Ramos (cell line): Measurements from ENCODE around the gene KIF22.

Source experiments
- in situ Hi-C: fragments of 300-500 bp; cut with MboI; formaldehyde crosslinking; loops from one replicate; pipeline ENCODE4 v1.14.3; 2022; ENCODE audit warnings: low sequenced_read_pairs; ENCODE audit not compliant: unreplicated experiment

The KIF22 gene

GRCh38 chr16:29811170-29811895 lies 20.8 kb downstream of the KIF22 start:
- in situ Hi-C loops = loop anchor here (25.0 kb wide), 1 partner anchor 576 kb away; the partner anchor contains the start of genes SEPTIN1 and ZNF48

DNA sequence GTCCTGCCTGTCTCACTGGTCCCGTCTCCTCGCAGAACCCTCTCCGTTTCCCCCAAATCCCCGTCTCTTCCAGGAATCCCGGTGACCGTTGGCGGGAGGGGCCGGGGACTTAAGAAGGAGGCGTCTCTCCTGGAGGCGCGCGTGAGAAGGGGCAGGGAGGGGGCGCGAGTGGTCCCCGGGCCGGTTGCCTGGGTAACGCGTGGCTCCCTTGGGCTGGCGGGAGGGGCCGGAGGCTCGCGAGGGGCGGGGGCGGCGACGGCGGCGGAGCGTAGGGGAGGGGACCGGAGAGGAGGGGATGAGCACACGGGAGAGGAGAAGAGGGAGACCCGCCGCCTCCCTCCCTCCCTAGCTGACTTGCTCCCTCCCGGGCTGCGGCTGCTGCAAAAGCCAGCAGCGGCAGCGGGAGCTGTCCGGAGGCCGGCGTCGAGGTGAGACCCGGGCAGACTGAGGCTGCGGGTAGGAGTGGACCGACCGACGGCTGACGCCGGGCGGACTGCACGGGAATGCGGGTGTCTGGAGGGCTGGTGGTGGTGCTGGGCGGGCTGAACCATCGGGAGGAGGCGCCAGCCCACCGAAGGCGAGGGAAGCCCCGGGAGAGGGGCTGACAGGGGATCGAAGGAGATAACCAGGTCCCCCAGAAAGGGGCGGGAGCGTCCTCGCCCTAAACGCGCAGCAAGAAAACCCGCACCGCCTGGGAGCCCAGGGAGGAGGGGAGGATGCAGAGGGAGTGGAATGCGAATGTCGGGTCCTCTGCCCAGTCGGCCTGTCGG lies 21.5 kb downstream of the KIF22 start, which contains the start of gene PRRT2:
Gene PRRT2, plus strand, starts transcription at position 298 of the 770 bp plus-strand sequence. CDS start 862 bp downstream, outside the sequence.
- in situ Hi-C loops = loop anchor here (25.0 kb wide), 1 partner anchor 575 kb away; the partner anchor contains the start of genes SEPTIN1 and ZNF48

DNA sequence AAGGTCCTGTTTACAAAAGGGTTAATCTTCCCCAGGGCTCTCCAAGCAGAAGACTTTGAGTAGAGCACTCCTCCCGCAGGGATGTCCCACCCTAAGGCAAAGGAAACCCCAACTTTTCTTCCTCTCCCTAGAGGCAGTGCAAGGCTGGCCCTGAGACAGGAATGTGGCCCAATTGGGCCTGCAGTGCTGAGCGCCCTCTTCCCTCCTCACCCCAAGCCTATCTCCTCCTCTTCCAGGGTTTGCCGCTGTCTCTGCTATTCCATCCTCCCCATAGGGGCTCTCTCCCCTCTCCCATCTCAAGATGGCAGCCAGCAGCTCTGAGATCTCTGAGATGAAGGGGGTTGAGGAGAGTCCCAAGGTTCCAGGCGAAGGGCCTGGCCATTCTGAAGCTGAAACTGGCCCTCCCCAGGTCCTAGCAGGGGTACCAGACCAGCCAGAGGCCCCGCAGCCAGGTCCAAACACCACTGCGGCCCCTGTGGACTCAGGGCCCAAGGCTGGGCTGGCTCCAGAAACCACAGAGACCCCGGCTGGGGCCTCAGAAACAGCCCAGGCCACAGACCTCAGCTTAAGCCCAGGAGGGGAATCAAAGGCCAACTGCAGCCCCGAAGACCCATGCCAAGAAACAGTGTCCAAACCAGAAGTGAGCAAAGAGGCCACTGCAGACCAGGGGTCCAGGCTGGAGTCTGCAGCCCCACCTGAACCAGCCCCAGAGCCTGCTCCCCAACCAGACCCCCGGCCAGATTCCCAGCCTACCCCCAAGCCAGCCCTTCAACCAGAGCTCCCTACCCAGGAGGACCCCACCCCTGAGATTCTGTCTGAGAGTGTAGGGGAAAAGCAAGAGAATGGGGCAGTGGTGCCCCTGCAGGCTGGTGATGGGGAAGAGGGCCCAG lies 22.4 kb downstream of the KIF22 start:
- in situ Hi-C loops = loop anchor here (25.0 kb wide), 1 partner anchor 574 kb away; the partner anchor contains the start of genes SEPTIN1 and ZNF48

DNA sequence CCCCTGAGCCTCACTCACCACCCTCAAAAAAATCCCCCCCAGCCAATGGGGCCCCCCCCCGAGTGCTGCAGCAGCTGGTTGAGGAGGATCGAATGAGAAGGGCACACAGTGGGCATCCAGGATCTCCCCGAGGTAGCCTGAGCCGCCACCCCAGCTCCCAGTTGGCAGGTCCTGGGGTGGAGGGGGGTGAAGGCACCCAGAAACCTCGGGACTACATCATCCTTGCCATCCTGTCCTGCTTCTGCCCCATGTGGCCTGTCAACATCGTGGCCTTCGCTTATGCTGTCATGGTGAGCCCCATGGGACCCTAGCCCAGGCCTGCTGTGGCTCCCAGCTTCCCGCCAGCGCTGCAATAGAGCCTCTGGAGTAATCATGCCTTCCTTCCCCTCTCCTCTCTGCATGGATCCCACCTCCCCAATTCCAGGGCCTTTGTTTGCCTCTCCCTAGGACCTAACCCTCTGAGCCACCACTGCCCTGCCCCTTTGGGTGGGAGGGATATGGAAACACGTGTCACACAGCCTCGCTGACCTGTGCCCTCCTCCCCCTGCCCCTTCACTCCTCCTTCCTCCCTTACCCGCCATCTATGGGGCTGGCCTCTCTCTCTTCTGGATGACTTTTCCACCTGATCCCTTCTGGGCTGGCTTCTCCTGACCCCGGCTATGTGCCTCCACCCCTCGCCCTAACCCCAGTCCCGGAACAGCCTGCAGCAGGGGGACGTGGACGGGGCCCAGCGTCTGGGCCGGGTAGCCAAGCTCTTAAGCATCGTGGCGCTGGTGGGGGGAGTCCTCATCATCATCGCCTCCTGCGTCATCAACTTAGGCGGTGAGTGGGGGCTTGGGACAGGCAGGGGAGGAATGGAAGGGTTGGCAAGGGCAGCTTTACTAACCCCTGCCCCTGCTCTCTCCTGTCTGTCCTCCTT lies 23.4 kb downstream of the KIF22 start:
- in situ Hi-C loops = loop anchor here (25.0 kb wide), 1 partner anchor 573 kb away; the partner anchor contains the start of genes SEPTIN1 and ZNF48

GRCh38 chr16:29814592-29814991 lies 24.0 kb downstream of the KIF22 start:
- in situ Hi-C loops = loop anchor here (25.0 kb wide), 1 partner anchor 573 kb away; the partner anchor contains the start of genes SEPTIN1 and ZNF48

- in situ Hi-C loops = loop anchor here (25.0 kb wide), 1 partner anchor 572 kb away; the partner anchor contains the start of genes SEPTIN1 and ZNF48
These were observed 24.6 kb downstream of the KIF22 start for GRCh38 chr16:29815032-29815721.

- in situ Hi-C loops = loop anchor here (25.0 kb wide), 1 partner anchor 571 kb away; the partner anchor contains the start of genes SEPTIN1 and ZNF48
These were observed 25.5 kb downstream of the KIF22 start, which contains the start of gene PAGR1 for GRCh38 chr16:29815793-29816693. PAGR1 (plus strand) TSS chr16:29816152; CDS start chr16:29816526, 374 bp downstream.

DNA sequence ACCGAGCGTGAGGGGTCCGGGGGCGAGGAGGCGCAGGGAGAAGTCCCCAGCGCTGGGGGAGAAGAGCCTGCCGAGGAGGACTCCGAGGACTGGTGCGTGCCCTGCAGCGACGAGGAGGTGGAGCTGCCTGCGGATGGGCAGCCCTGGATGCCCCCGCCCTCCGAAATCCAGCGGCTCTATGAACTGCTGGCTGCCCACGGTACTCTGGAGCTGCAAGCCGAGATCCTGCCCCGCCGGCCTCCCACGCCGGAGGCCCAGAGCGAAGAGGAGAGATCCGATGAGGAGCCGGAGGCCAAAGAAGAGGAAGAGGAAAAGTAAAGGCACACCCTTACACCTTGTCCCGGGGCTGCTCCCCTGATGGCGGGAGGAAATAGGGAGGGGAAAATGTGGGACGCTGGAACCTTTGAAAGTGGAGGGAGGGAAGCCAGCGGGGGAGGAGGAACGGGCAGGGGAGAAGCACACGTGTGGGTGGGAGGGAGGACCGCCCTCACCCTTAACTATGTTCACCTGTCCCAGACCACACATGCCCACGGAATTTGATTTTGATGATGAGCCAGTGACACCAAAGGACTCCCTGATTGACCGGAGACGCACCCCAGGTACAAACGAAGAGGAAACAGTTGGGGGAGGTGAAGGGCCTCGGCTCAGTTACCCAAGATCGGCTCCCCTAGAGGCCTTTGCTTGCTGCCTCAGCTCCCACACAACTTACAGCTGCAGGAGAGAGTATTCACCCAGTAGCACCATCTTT lies 26.3 kb downstream of the KIF22 start:
- in situ Hi-C loops = loop anchor here (25.0 kb wide), 1 partner anchor 570 kb away; the partner anchor contains the start of genes SEPTIN1 and ZNF48

GRCh38 chr16:29818082-29818481 lies 27.5 kb downstream of the KIF22 start:
- in situ Hi-C loops = loop anchor here (25.0 kb wide), 1 partner anchor 569 kb away; the partner anchor contains the start of genes SEPTIN1 and ZNF48

GRCh38 chr16:29819506-29819905 lies 29.0 kb downstream of the KIF22 start:
- in situ Hi-C loops = loop anchor here (25.0 kb wide), 1 partner anchor 568 kb away; the partner anchor contains the start of genes SEPTIN1 and ZNF48

DNA sequence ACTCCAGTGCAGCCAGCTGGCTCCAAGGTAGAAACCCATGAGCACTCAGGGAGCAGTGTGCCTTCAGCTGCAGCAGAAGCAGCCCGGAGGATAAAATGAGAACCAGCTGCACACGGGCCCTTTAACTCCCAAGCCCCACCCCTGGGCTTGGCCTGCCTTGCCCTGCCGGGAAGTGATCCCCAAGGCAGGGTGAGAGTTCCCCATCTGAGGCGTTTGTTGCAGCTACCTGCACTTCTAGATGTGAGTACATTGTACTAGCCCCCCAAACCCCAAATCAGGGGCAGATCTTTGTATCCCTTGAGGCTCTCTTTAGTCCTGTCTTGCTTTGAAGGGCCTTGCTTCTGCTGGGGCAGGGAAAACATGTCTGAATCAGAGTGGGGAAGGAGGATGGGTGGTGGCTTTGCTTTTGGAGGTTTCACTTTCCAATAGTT lies 29.7 kb downstream of the KIF22 start, which contains the start of gene MVP:
Gene MVP, plus strand, starts transcription at position 192 of the 431 bp plus-strand sequence. CDS start 10,088 bp downstream, outside the sequence.
- in situ Hi-C loops = loop anchor here (25.0 kb wide), 1 partner anchor 567 kb away; the partner anchor contains the start of genes SEPTIN1 and ZNF48

DNA sequence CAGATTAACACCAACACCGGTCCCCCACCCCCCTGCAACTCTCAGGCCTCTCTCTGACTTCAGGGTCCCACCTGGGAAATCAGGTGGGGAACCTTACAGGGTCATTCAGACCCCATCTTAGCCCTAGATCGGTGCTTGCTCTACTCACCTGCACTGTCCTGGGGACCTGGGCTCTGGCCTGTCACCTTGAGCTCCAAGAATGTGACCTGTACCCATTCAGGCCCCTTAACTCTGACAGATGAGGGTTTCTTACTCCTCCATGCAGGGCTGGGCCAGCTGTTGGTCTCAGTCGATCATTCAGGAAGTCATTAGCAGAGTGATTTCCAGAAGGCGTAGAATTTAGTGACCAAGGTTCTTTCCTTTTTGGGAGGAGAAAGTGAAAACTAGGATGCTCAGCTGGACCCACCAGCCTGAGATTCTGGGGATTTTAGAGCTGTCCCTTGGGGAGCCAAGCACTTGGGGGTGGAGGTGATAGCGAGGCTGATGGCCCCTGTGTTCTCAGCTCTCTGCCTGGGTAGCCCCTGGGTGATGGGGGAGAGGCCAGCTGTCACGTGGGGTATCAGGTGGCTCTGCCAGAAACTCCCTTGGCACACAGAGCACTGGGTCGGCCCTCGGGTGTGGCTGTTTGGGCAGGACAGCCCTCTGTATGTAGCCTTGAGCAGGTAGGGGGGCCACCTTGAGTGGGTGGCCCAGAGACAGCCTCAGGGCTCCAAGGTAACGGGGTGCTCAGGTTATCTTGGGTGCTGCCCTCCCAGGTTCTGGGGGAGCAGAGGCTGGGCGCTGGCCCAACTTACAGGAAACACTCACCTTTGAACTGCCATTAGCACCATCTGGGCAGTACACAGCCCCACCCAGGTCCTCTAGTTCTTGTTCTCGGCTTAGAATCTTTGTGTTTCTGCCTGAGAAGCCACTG lies 30.4 kb downstream of the KIF22 start:
- in situ Hi-C loops = loop anchor here (25.0 kb wide), 1 partner anchor 566 kb away; the partner anchor contains the start of genes SEPTIN1 and ZNF48

- in situ Hi-C loops = loop anchor here (25.0 kb wide), 1 partner anchor 566 kb away; the partner anchor contains the start of genes SEPTIN1 and ZNF48
These were observed 31.1 kb downstream of the KIF22 start for GRCh38 chr16:29821643-29822115.

GRCh38 chr16:29824589-29825144 lies 34.1 kb downstream of the KIF22 start:
- in situ Hi-C loops = loop anchor here (25.0 kb wide), 2 partner anchors 188 to 563 kb away; partner anchors contain the start of genes C16orf92, DOC2A, SEPTIN1 and ZNF48
